HEK293 (cell line): ENCODE results near the gene CASZ1.

Experiments used
- CTCF ChIA-PET: fragments of 350-600 bp; formaldehyde crosslinking; extraction: SDS; loops from one replicate; lab custom pipeline; 2021; ENCODE audit warnings: antibody characterized with exemption; lab: Yijun Ruan, JAX
- POLR2A ChIA-PET: fragments of 300-600 bp; formaldehyde crosslinking; extraction: SDS; loops from one replicate; lab custom pipeline; 2020; ENCODE audit warnings: antibody characterized with exemption, inconsistent platforms; lab: Yijun Ruan, JAX
- H3K27ac ChIP-seq: fragments of 200-500 bp; sonication (Bioruptor generic); 2 replicates; pipeline ENCODE4 v1.5.1; 2014; ENCODE audit warnings: low read depth, low read length, control low read depth, inconsistent platforms; ENCODE audit errors: extremely low read depth
- H3K36me3 ChIP-seq, 2 experiments: fragments of 200-500 bp in 1 of 2; sonication (Bioruptor generic) in 1 of 2; 1 replicate in 1 of 2; 2 replicates in 1 of 2; pipeline ENCODE4 v1.5.1; 2014 to 2017; ENCODE audit warnings: inconsistent platforms in 2 of 2, low read length in 2 of 2; ENCODE audit not compliant: control insufficient read depth in 2 of 2, insufficient read depth in 1 of 2
- H3K4me1 ChIP-seq: fragments of 200-500 bp; sonication (Bioruptor generic); 2 replicates; pipeline ENCODE4 v1.5.1; 2014; ENCODE audit warnings: mild to moderate bottlenecking, low read length, inconsistent platforms; ENCODE audit not compliant: control insufficient read depth, insufficient read depth
- H3K4me3 ChIP-seq: 2 replicates; pipeline ENCODE4 v1.5.1; 2011; ENCODE audit warnings: low read depth, mild to moderate bottlenecking, control low read depth, low read length, moderate library complexity
- H3K9me3 ChIP-seq: fragments of 200-500 bp; sonication (Bioruptor generic); 2 replicates; pipeline ENCODE4 v1.5.1; 2014; ENCODE audit warnings: low read depth, low read length, inconsistent platforms; ENCODE audit not compliant: control insufficient read depth, insufficient read depth
- BCL11A ChIP-seq: fragments of 450-650 bp; formaldehyde crosslinking; IDR thresholded peaks from 2 replicates; pipeline ENCODE4 v1.5.1; 2016; ENCODE audit warnings: low read depth, missing biosample characterization, missing genetic modification characterization
- GLIS1 ChIP-seq: fragments of 450-650 bp; formaldehyde crosslinking; IDR thresholded peaks from 2 replicates; pipeline ENCODE4 v1.5.1; 2016; ENCODE audit warnings: missing biosample characterization, missing genetic modification characterization
- IKZF3 ChIP-seq: fragments of 450-650 bp; IDR thresholded peaks from 2 replicates; pipeline ENCODE4 v1.5.0; 2018; ENCODE audit warnings: missing biosample characterization, mild to moderate bottlenecking, missing genetic modification characterization, moderate library complexity
- ZBTB48 ChIP-seq: fragments of 450-650 bp; formaldehyde crosslinking; IDR thresholded peaks from 2 replicates; pipeline ENCODE4 v1.5.1; 2016; ENCODE audit warnings: missing biosample characterization, missing genetic modification characterization
- ZFP69B ChIP-seq: fragments of 450-650 bp; formaldehyde crosslinking; IDR thresholded peaks from 2 replicates; pipeline ENCODE4 v1.5.1; 2016; ENCODE audit warnings: missing biosample characterization, missing genetic modification characterization
- ZNF114 ChIP-seq: fragments of 450-650 bp; formaldehyde crosslinking; IDR thresholded peaks from 2 replicates; pipeline ENCODE4 v1.5.0; 2017; ENCODE audit warnings: missing biosample characterization, missing genetic modification characterization
- ZNF202 ChIP-seq: fragments of 450-650 bp; formaldehyde crosslinking; IDR thresholded peaks from 2 replicates; pipeline ENCODE4 v1.5.1; 2016; ENCODE audit warnings: missing biosample characterization, missing genetic modification characterization, borderline replicate concordance
- ZNF266 ChIP-seq: fragments of 450-650 bp; formaldehyde crosslinking; IDR thresholded peaks from 2 replicates; pipeline ENCODE4 v1.5.1; 2016; ENCODE audit warnings: missing biosample characterization, missing genetic modification characterization, low read depth
- ZNF302 ChIP-seq: fragments of 450-650 bp; formaldehyde crosslinking; IDR thresholded peaks from 2 replicates; pipeline ENCODE4 v1.5.1; 2016; ENCODE audit warnings: missing biosample characterization, missing genetic modification characterization, low read depth
- ZNF366 ChIP-seq: fragments of 450-650 bp; formaldehyde crosslinking; conservative IDR thresholded peaks from 2 replicates; pipeline ENCODE4 v1.5.1; 2016; ENCODE audit warnings: missing biosample characterization, missing genetic modification characterization
- ZNF423 ChIP-seq: fragments of 450-650 bp; formaldehyde crosslinking; IDR thresholded peaks from 2 replicates; pipeline ENCODE4 v1.5.1; 2016; ENCODE audit warnings: missing biosample characterization, missing genetic modification characterization
- ZNF426 ChIP-seq: fragments of 450-650 bp; formaldehyde crosslinking; IDR thresholded peaks from 2 replicates; pipeline ENCODE4 v1.5.1; 2017; ENCODE audit warnings: missing biosample characterization, missing genetic modification characterization, mild to moderate bottlenecking, inconsistent platforms, moderate library complexity
- TF ChIP-seq, protein P1 (sequence below): fragments of 450-650 bp; formaldehyde crosslinking; IDR thresholded peaks from 2 replicates; pipeline ENCODE4 v1.5.1; 2016; ENCODE audit warnings: missing biosample characterization, missing genetic modification characterization, borderline replicate concordance
- TF ChIP-seq, protein P2 (sequence below): fragments of 450-650 bp; formaldehyde crosslinking; conservative IDR thresholded peaks from 2 replicates; pipeline ENCODE4 v1.5.1; 2016; ENCODE audit warnings: low read depth, missing biosample characterization, missing genetic modification characterization

CASZ1 gene

DNA sequence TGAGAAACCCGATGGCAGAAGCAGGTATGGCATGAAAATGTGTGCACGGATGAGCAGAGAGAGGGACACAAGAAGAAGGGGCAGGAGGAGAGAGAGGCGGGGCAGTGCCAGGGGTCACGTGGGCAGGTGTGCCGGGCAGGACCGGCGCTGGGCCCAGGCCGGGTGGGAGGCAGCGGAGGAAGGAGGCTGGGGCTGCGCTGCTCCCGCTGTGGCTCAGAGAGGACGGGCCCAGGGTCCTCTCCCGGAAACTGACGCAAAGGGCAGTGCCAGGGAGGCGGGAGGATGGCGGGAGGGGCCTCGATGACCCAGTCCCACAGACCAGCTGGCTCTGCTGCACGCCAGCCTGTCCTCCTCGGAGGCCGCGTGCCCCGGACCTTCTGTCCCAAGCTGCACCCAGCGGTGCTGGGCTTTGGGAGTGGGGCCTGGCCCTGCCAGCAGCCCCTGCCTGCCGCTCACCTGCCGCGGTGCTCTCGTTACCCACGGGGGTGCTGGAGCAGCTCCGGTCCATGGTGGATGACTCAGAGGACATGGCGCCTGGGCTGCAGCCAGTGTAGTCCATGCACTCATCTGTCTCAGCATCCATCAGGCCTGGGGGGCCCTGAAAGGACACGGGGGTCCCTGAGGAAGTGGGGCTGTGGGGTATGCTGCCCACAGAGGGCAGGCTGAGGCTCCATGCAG lies 153.9 kb downstream of the CASZ1 start (continued):
- TF ChIP-seq, protein P1, sequence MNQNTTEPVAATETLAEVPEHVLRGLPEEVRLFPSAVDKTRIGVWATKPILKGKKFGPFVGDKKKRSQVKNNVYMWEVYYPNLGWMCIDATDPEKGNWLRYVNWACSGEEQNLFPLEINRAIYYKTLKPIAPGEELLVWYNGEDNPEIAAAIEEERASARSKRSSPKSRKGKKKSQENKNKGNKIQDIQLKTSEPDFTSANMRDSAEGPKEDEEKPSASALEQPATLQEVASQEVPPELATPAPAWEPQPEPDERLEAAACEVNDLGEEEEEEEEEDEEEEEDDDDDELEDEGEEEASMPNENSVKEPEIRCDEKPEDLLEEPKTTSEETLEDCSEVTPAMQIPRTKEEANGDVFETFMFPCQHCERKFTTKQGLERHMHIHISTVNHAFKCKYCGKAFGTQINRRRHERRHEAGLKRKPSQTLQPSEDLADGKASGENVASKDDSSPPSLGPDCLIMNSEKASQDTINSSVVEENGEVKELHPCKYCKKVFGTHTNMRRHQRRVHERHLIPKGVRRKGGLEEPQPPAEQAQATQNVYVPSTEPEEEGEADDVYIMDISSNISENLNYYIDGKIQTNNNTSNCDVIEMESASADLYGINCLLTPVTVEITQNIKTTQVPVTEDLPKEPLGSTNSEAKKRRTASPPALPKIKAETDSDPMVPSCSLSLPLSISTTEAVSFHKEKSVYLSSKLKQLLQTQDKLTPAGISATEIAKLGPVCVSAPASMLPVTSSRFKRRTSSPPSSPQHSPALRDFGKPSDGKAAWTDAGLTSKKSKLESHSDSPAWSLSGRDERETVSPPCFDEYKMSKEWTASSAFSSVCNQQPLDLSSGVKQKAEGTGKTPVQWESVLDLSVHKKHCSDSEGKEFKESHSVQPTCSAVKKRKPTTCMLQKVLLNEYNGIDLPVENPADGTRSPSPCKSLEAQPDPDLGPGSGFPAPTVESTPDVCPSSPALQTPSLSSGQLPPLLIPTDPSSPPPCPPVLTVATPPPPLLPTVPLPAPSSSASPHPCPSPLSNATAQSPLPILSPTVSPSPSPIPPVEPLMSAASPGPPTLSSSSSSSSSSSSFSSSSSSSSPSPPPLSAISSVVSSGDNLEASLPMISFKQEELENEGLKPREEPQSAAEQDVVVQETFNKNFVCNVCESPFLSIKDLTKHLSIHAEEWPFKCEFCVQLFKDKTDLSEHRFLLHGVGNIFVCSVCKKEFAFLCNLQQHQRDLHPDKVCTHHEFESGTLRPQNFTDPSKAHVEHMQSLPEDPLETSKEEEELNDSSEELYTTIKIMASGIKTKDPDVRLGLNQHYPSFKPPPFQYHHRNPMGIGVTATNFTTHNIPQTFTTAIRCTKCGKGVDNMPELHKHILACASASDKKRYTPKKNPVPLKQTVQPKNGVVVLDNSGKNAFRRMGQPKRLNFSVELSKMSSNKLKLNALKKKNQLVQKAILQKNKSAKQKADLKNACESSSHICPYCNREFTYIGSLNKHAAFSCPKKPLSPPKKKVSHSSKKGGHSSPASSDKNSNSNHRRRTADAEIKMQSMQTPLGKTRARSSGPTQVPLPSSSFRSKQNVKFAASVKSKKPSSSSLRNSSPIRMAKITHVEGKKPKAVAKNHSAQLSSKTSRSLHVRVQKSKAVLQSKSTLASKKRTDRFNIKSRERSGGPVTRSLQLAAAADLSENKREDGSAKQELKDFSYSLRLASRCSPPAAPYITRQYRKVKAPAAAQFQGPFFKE (tag by site-specific recombination) = no peak
- TF ChIP-seq ZNF423 (tag by site-specific recombination) = no peak
- no peak for TF ChIP-seq IKZF3 (tag by site-specific recombination)
- TF ChIP-seq, protein P2, sequence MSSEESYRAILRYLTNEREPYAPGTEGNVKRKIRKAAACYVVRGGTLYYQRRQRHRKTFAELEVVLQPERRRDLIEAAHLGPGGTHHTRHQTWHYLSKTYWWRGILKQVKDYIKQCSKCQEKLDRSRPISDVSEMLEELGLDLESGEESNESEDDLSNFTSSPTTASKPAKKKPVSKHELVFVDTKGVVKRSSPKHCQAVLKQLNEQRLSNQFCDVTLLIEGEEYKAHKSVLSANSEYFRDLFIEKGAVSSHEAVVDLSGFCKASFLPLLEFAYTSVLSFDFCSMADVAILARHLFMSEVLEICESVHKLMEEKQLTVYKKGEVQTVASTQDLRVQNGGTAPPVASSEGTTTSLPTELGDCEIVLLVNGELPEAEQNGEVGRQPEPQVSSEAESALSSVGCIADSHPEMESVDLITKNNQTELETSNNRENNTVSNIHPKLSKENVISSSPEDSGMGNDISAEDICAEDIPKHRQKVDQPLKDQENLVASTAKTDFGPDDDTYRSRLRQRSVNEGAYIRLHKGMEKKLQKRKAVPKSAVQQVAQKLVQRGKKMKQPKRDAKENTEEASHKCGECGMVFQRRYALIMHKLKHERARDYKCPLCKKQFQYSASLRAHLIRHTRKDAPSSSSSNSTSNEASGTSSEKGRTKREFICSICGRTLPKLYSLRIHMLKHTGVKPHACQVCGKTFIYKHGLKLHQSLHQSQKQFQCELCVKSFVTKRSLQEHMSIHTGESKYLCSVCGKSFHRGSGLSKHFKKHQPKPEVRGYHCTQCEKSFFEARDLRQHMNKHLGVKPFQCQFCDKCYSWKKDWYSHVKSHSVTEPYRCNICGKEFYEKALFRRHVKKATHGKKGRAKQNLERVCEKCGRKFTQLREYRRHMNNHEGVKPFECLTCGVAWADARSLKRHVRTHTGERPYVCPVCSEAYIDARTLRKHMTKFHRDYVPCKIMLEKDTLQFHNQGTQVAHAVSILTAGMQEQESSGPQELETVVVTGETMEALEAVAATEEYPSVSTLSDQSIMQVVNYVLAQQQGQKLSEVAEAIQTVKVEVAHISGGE (tag by site-specific recombination) = no peak
- no peak for TF ChIP-seq ZFP69B (tag by site-specific recombination)
- TF ChIP-seq ZNF266 (tag by site-specific recombination) = no peak
- TF ChIP-seq ZBTB48 (tag by site-specific recombination) = no peak
- no peak for TF ChIP-seq BCL11A (tag by site-specific recombination)
- TF ChIP-seq ZNF202 (tag by site-specific recombination) = no peak
- no peak for TF ChIP-seq ZNF366 (tag by site-specific recombination)
- TF ChIP-seq, all 188 proteins: peak for 0

DNA sequence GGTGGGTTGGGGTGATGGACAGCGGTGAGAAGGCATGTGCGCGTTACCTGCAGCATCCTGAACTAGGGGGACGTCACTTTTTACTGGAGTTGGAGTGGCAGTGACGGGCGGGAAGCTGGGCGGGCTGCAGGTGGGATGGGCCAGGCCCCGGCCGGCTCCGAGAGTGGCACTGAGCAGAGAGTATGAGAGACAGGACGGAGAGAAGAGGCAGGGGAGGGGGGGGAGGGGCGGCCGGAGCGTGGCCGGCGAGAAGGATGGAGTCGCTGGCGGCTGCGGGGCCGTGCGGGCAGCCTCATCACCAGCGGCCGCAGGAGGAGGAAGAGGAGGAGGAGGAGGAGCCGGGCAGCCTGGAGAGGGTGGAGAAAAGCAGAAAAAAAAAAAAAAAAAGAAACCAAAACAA lies 154.5 kb downstream of the CASZ1 start:
- peaks cover 0 to 35% of the 10 kb centered on the region in 2 experiments; a peak in 1 of 3 replicates for H3K36me3 ChIP-seq
- CTCF ChIA-PET = no interaction called here
- no peak overlapping the region for H3K4me3 ChIP-seq
- H3K4me1 ChIP-seq = no peaks in the 10 kb centered on the region
- TF ChIP-seq ZNF302 = no peak
- no peak for TF ChIP-seq GLIS1
- no peak for TF ChIP-seq ZNF426 (tag by site-specific recombination)
- no peak for TF ChIP-seq ZNF114 (tag by site-specific recombination)
- no peaks in the 10 kb centered on the region for H3K9me3 ChIP-seq
- no peak overlapping the region for H3K27ac ChIP-seq
- POLR2A ChIA-PET = no interaction called here
